Right renal cortex interstitium (tissue), 3 donors: ENCODE data around the gene RAB3IL1. TPM values are rescaled to one million over a fixed set of nuclear protein-coding genes. Genes with fewer than 3 reads are reported as not detected.
"Not testable (repeated sequence)": the region's sequence is repeated elsewhere in the genome, so short reads cannot be mapped to it uniquely, and the experiment has no call there.

ENCODE experiments used
- DNase-seq, 3 donors: peaks; one replicate each; pipeline ENCODE4 v3.0.0-alpha.2; 2013; ENCODE audit warnings: low read depth in 3 of 3, low spot score in 2 of 3
- polyA plus RNA-seq, 3 donors: library from polyadenylated mRNA; unstranded; fragments of 120-200 nt; gene quantifications; one replicate each; pipeline ENCODE4 v1.2.1, GENCODE V29; 2013; ENCODE audit not compliant: insufficient read length in 3 of 3

RAB3IL1 gene
- 10 to 100 TPM; 15.5 to 19.8 (median 18.5) TPM for polyA plus RNA-seq

- no peak for DNase-seq
Observed at GRCh38 chr11:61917334-61918109, at the start of gene RAB3IL1. RAB3IL1 (minus strand) TSS chr11:61917566; CDS start chr11:61917367, 199 bp downstream.

DNA sequence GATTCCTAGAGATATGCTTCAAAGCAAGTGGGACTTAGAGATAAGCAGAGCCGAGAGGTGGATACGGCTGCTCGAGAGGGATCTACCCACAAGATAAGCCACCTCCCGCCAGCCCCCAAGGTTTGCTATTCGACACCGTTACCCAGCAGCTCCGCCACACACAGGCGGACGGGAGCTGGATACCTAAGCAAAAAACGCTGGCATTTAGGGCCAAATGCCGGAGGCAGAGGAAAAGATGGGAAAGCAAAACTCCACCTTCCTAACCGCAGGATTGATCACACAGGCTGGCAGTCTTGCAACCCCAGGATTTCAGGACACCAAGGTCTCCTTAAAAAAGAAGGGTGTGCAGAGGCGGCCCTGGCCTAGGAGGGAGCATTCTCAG is 49.4 kb upstream of the RAB3IL1 start:
- DNase-seq, result no peak

DNA sequence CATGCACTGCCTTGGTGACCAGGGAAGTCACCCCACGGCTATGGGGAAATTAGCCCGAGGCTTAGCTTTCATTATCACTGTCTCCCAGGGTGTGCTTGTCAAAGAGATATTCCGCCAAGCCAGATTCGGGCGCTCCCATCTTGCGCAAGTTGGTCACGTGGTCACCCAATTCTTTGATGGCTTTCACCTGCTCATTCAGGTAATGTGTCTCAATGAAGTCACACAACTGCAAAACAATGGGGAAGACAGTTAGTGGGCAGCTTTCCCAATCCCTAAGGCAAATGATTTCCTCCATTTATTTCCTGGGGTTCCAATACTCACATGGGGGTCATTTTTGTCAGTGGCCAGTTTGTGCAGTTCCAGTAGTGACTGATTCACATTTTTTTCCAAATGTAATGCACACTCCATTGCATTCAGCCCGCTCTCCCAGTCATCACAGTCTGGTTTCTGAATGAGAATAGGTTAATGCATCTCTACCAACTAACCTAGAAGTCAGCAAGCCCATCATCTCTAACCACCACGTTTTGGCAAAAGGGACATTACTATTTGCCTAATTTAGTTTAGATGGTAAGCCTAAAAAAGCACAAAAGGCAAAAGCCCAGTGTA is 47.4 kb upstream of the RAB3IL1 start:
- not testable (repeated sequence) for DNase-seq

GRCh38 chr11:61964058-61964665 is 46.8 kb upstream of the RAB3IL1 start:
- no peak for DNase-seq

- DNase-seq, result no peak
Observed at GRCh38 chr11:61963282-61964057, 46.1 kb upstream of the RAB3IL1 start.

GRCh38 chr11:61963016-61963281 is 45.6 kb upstream of the RAB3IL1 start:
- no peak for DNase-seq

GRCh38 chr11:61962213-61963015 is 45.0 kb upstream of the RAB3IL1 start:
- DNase-seq, result no peak

GRCh38 chr11:61961570-61962212 is 44.3 kb upstream of the RAB3IL1 start:
- no peak for DNase-seq

DNA sequence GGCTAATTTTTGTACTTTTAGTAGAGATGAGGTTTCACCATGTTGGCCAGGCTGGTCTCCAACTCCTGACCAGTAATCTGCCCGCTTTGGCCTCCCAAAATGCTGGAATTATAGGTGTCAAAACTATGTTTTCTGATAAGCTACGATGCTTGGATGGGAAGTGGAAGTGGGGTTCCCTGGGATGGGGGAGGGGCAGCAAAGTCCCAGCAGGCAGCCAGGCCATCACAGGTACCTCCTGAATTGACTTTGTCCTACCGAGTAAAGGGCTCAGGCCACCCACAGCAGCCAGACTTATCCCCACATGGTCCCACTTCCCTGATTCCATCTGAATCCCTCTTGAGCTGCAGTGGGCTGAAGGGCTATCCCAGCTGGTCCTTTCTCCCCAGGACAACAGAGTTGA is 43.2 kb upstream of the RAB3IL1 start:
- DNase-seq, result no peak

DNA sequence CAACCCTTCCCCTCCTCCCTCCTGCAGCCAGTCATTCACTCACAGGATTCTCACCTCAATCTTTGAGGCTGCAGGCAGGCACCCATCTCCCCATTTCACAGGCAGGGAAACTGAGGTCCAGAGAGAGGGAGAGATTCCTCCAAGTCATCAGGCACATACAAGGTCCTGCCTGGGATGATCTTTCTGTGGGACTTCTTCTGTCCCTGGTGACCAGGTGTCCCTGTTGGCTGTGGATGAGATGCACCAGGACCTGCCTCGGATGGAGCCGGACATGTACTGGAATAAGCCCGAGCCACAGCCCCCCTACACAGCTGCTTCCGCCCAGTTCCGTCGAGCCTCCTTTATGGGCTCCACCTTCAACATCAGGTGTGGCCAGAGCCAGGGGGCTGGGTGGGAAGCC is 42.3 kb upstream of the RAB3IL1 start:
- DNase-seq, result no peak

DNA sequence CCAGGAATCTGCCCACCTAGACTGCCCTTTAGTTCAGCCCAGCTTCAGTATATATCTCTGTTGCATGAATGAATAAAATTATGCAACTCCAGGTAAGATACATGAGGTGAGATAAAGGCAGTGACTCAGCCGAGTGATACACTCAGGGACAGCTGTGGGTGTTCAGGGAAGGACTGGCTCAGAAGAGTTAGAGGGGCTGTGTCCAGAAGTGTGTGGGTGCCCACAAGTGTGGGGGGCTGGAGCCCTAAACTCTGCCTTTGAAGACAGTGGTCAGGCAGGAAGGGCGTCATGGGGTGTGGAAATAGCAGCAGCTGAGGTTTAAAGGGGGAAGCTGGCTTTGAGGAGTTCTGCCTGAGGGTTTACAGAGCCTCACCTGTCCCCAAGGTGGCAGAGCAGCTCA is 41.7 kb upstream of the RAB3IL1 start:
- DNase-seq, result no peak

- DNase-seq, result no peak
Observed at GRCh38 chr11:61958590-61958989, 41.2 kb upstream of the RAB3IL1 start.

GRCh38 chr11:61957021-61957770 is 39.8 kb upstream of the RAB3IL1 start:
- no peak for DNase-seq

DNA sequence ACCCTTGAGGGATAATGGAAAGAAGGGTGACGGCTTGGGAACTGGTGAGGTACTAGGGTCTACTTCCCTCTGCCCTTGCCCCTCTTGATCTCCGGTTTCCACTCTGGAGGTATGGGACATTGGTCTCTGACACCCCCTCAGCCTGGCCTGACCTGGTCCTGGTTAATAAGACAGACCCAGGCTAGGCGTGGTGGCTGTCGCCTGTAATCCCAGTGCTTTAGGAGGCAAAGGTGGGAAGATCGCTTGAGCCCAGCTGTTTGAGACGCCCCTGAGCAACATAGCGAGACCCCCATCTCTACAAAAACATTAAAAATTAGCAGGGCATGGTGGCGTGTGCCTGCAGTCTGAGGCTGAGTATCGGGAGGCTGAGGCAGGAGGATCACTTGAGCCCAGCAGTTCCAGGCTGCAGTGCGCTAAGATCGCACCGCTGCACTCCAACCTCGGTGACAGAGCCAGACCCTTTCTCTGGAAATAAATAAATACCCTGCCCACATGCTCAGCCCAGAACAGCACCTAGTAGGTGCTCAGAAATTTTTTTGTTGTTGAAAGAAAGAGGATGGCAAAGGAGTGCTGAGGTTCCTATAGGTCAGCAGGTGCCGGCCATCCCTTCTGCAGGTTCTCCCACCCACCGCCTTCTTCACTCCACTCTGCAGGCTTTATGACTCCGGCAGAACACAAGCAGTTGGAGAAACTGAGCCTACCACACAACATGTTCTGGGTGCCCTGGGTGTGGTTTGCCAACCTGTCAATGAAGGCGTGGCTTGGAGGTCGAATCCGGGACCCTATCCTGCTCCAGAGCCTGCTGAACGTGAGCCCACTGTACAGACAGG is 39.0 kb upstream of the RAB3IL1 start:
- no peak for DNase-seq

DNA sequence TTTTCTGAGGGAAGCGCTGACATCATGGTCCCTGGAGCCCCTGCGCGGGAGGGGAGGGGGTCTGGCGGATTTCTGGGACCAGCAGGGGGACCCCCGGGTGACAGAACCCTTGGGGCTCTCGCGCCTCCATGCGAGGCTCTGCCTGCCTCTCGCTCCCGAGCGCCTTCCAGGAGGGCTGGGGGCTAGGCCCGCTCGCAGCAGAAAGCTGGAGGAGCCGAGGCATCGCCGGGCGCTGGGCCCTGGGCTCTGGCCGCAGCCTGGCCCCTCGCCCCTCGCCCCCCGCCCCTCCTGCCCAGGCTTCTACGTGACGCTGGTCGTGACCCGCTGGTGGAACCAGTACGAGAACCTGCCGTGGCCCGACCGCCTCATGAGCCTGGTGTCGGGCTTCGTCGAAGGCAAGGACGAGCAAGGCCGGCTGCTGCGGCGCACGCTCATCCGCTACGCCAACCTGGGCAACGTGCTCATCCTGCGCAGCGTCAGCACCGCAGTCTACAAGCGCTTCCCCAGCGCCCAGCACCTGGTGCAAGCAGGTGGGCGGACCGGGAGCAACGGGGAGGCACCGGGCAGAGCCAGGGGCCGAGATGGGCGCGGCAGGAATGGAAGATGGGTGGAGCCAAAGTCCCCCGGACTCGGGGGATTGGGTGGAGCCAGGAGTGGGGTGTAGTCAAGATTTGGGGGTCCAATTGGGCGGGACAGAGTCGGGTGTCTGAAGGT is 38.2 kb upstream of the RAB3IL1 start:
- DNase-seq, result no peak

DNA sequence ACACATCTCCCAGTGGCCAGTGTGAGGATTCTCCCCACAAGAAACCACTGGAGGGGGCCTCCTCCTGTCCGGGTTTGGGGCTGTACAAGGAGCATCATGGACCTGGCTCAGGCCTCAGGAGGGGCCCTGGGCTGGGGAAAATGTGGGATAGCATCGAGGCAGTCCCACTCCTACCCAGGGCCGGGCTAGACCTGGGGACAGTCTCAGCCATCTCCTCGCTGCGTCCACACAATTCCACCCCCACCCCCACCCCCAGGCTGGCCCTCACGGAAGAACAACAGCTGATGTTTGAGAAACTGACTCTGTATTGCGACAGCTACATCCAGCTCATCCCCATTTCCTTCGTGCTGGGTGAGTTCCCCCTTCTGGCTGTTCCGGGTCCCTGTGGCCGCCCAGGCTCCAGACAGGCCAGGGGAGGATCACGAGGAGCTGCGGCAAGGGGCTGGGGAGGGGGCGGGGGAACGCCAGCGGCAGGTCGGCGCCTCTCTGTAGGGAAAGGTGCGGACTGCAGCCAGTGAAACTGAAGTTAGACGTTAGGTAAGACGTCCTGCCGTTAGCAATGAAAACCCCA is 37.6 kb upstream of the RAB3IL1 start:
- DNase-seq, result peak in 1 of 3 donors; percentile 27

DNA sequence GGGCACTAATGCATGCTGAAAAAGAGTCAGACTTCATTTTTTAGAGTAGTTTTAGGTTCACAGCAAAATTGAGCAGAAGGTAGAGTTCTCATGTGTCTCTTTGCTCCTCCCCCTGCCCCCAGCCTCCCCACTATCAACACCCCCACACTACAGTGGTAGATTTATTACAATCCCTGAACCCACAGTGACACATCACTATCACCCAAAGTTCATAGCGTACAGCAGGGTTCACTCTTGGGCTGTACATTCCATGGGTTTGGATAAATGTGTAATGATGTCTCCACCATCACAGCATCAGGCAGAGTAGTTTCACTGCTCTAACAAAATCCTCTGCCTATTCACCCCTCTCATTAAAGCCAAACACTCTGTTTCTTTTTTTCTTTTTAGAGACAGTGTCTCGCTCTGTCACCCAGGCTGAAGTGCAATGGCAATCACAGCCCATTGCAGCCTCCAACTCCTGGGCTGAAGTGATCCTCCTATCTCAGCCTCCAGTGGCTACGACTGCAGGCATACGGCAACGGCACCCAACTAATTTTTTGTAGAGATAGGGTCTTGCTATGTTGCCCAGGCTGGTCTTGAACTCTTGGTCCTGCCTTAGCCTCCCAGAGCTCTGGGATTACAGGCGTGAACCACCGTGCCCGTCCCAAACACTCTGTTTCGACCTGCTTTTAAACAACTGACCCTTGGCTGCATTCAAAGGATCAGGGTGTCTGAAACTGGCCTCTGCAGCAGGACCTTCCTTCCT is 36.9 kb upstream of the RAB3IL1 start:
- no peak for DNase-seq
